OCI-M1 (cell line): ENCODE measurements around the gene LRGUK.
"Not testable (repeated sequence)": the region's sequence is repeated elsewhere in the genome, so short reads cannot be mapped to it uniquely, and the experiment has no call there.

Source experiments
- DNase-seq: peaks from one replicate; lab custom pipeline; 2025; lab: John Stamatoyannopoulos, UW

Gene LRGUK

GRCh38 chr7:134187893-134188292 lies 60.8 kb downstream of the LRGUK start:
- DNase-seq = no peak

- no peak for DNase-seq
These were observed 61.2 kb downstream of the LRGUK start for GRCh38 chr7:134188311-134188710.

- no peak for DNase-seq
These were observed 62.4 kb downstream of the LRGUK start for GRCh38 chr7:134189559-134189958.

- DNase-seq = no peak
These were observed 64.7 kb downstream of the LRGUK start for GRCh38 chr7:134191876-134192275.

GRCh38 chr7:134193240-134193639 lies 66.1 kb downstream of the LRGUK start:
- no peak for DNase-seq

GRCh38 chr7:134195252-134195651 lies 68.1 kb downstream of the LRGUK start:
- DNase-seq = no peak

GRCh38 chr7:134196439-134196838 lies 69.3 kb downstream of the LRGUK start:
- no peak for DNase-seq

GRCh38 chr7:134197345-134197744 lies 70.2 kb downstream of the LRGUK start:
- DNase-seq = peak; percentile 5

GRCh38 chr7:134200970-134201369 lies 73.8 kb downstream of the LRGUK start:
- DNase-seq = no peak

GRCh38 chr7:134201569-134202261 lies 74.6 kb downstream of the LRGUK start:
- DNase-seq = no peak

- no peak for DNase-seq
These were observed 76.2 kb downstream of the LRGUK start for GRCh38 chr7:134203186-134203889.

- DNase-seq = no peak
These were observed 82.3 kb downstream of the LRGUK start for GRCh38 chr7:134209322-134210015.

- DNase-seq = no peak
These were observed 83.1 kb downstream of the LRGUK start for GRCh38 chr7:134210227-134210626.

- DNase-seq = no peak
These were observed 84.0 kb downstream of the LRGUK start for GRCh38 chr7:134210976-134211663.

- peak; percentile 1 for DNase-seq
These were observed 84.7 kb downstream of the LRGUK start for GRCh38 chr7:134211817-134212216.

- peak; percentile 18 for DNase-seq
These were observed 85.7 kb downstream of the LRGUK start for GRCh38 chr7:134212576-134213546.

GRCh38 chr7:134220236-134220635 lies 93.1 kb downstream of the LRGUK start:
- no peak for DNase-seq

- not testable (repeated sequence) for DNase-seq
These were observed 104.2 kb downstream of the LRGUK start for GRCh38 chr7:134231296-134231695.

- DNase-seq = no peak
These were observed 107.1 kb downstream of the LRGUK start for GRCh38 chr7:134234216-134234615.

GRCh38 chr7:134245253-134245652 lies 118.1 kb downstream of the LRGUK start:
- DNase-seq = no peak

- DNase-seq = no peak
These were observed 119.2 kb downstream of the LRGUK start for GRCh38 chr7:134246347-134246746.
